Naive thymus-derived CD4-positive, alpha-beta T cell (primary cell): Measurements from ENCODE around the gene NINJ2. TPM values are rescaled to one million over a fixed set of nuclear protein-coding genes. Genes with fewer than 3 reads are reported as not detected.
A peak's percentile ranks its signal among the peaks of the same experiment; 100 is the strongest.
"Not testable (repeated sequence)": the region's sequence is repeated elsewhere in the genome, so short reads cannot be mapped to it uniquely, and the experiment has no call there.

Experiments used
- ATAC-seq: fragments of 150-1000 bp; cut with Tn5 transposase; 2 replicates; pipeline ENCODE4 v1.10.0; 2021; ENCODE audit warnings: mild to moderate bottlenecking, moderate library complexity
- CTCF ChIA-PET: fragments of 350-600 bp; sonication (Branson Sonifier 250); formaldehyde crosslinking; loops from one replicate; lab custom pipeline; 2021; ENCODE audit warnings: antibody characterized with exemption; lab: Charles Lee
- POLR2A ChIA-PET: fragments of 350-600 bp; sonication (Branson Sonifier 250); formaldehyde crosslinking; loops from one replicate; lab custom pipeline; 2021; ENCODE audit warnings: antibody characterized with exemption, inconsistent platforms; lab: Charles Lee
- DNase-seq, 9 donors: peaks; one replicate each; pipeline versions ENCODE4 v3.0.0 to v3.0.0-alpha.2; 2020 to 2022; ENCODE audit warnings: mixed read lengths in 1 of 9
- H3K27ac ChIP-seq: one replicate; pipeline ENCODE4 v1.7.0; 2013; ENCODE audit warnings: mild to moderate bottlenecking, low read depth, low read length, moderate library complexity
- H3K27me3 ChIP-seq, 2 donors: one replicate each; pipeline ENCODE4 v1.7.0; 2013; ENCODE audit warnings: low read length in 2 of 2, mild to moderate bottlenecking in 2 of 2, moderate library complexity in 2 of 2; ENCODE audit not compliant: control insufficient read depth in 2 of 2, insufficient read depth in 2 of 2
- H3K36me3 ChIP-seq, 3 experiments: 1 replicate in 2 of 3; 2 replicates in 1 of 3; pipeline ENCODE4 v1.7.0; 2013; ENCODE audit warnings: low read length in 3 of 3, mild to moderate bottlenecking in 3 of 3, moderate library complexity in 1 of 3; ENCODE audit not compliant: insufficient read depth in 3 of 3, control insufficient read depth in 2 of 3
- H3K4me1 ChIP-seq, 2 donors: one replicate each; pipeline ENCODE4 v1.7.0; 2013; ENCODE audit warnings: low read length in 2 of 2, mild to moderate bottlenecking in 2 of 2, moderate library complexity in 1 of 2; ENCODE audit not compliant: control insufficient read depth in 2 of 2, insufficient read depth in 2 of 2
- H3K4me3 ChIP-seq: 2 replicates; pipeline ENCODE4 v1.7.0; 2013; ENCODE audit warnings: mild to moderate bottlenecking, low read length
- H3K9me3 ChIP-seq, 3 experiments: 1 replicate in 2 of 3; 2 replicates in 1 of 3; pipeline ENCODE4 v1.7.0; 2013; ENCODE audit warnings: low read length in 3 of 3; ENCODE audit not compliant: control insufficient read depth in 2 of 3
- H3K27ac Mint-ChIP-seq, 9 donors: one replicate each; pipeline ENCODE4 v1.8.0; 2020 to 2022; ENCODE audit warnings: mixed read lengths in 9 of 9, mild to moderate bottlenecking in 8 of 9, moderate library complexity in 5 of 9, inconsistent platforms in 2 of 9
- H3K27me3 Mint-ChIP-seq, 5 donors: one replicate each; pipeline ENCODE4 v1.8.0; 2021 to 2022; ENCODE audit warnings: mixed read lengths in 5 of 5, mild to moderate bottlenecking in 1 of 5
- H3K36me3 Mint-ChIP-seq, 5 donors: one replicate each; pipeline ENCODE4 v1.8.0; 2020 to 2022; ENCODE audit warnings: mixed read lengths in 5 of 5, mild to moderate bottlenecking in 3 of 5, inconsistent platforms in 1 of 5
- H3K4me1 Mint-ChIP-seq, 7 donors: one replicate each; pipeline ENCODE4 v1.8.0; 2020 to 2022; ENCODE audit warnings: mixed read lengths in 7 of 7, mild to moderate bottlenecking in 3 of 7, inconsistent platforms in 1 of 7
- H3K4me3 Mint-ChIP-seq, 10 donors: one replicate each; pipeline ENCODE4 v1.8.0; 2020 to 2022; ENCODE audit warnings: mild to moderate bottlenecking in 10 of 10, mixed read lengths in 10 of 10, moderate library complexity in 6 of 10, inconsistent platforms in 2 of 10
- H3K9me3 Mint-ChIP-seq, 11 donors: one replicate each; pipeline ENCODE4 v1.8.0; 2020 to 2022; ENCODE audit warnings: mixed read lengths in 11 of 11, mild to moderate bottlenecking in 4 of 11, inconsistent platforms in 1 of 11, moderate library complexity in 1 of 11
- intact Hi-C, 2 donors: fragments of 100-400 bp; cut with micrococcal nuclease; formaldehyde crosslinking; loops; one replicate each; pipeline ENCODE4 v1.15.1; 2023
- polyA plus RNA-seq, 2 donors: library from polyadenylated mRNA; unstranded; fragments of 300-500 nt; fragmentation: Illumina TruSeq; gene quantifications; one replicate each; pipeline ENCODE4 v1.2.3, GENCODE V29; 2021
- total RNA-seq, 6 experiments: library from RNA in 5 of 6; stranded (reverse) in 5 of 6; gene quantifications; 1 replicate in 5 of 6; 2 replicates in 1 of 6; pipeline ENCODE4 v1.2.3 and lab custom pipeline; 2021 to 2026

The NINJ2 gene
- total and polyA plus RNA-seq, 7 experiments from 2014 or later: 0.84 to 11.2 (median 5.1) TPM

- intact Hi-C loops: loop anchor here (2.0 to 10.0 kb wide), 6 partner anchors 33 to 517 kb away; no protein-coding TSS in a partner anchor
- H3K27me3 Mint-ChIP-seq, H3K36me3 ChIP-seq, H3K9me3 Mint-ChIP-seq, H3K36me3 Mint-ChIP-seq, H3K27ac ChIP-seq, H3K9me3 ChIP-seq, H3K27ac Mint-ChIP-seq, ATAC-seq, H3K27me3 ChIP-seq, H3K4me3 ChIP-seq, DNase-seq: not testable (repeated sequence)
- peaks cover 9 to 31% (median 19%) of the 10 kb centered on the region in 7 donors for H3K4me1 Mint-ChIP-seq
- peaks cover 11 to 16% of the 10 kb centered on the region in 2 donors for H3K4me1 ChIP-seq
- POLR2A ChIA-PET: interaction anchor here (0.5 to 4.4 kb wide), 2 partner anchors 44 to 173 kb away, joined by 5 to 39 read pairs; partner anchors contain the start of gene WNK1
- CTCF ChIA-PET: interaction anchor here (0.5 to 4.3 kb wide), 2 partner anchors 236 to 239 kb away, joined by 4 to 43 read pairs; no protein-coding TSS in a partner anchor
- peak overlapping the region in 1 of 10 donors; percentile 39 for H3K4me3 Mint-ChIP-seq
Observed at GRCh38 chr12:577994-578747, 85.1 kb downstream of the NINJ2 start.

- H3K36me3 ChIP-seq: no peaks in the 10 kb centered on the region
- DNase-seq (peak in 1 of 9 donors; percentile 6), ATAC-seq (no peak)
- H3K9me3 ChIP-seq: no peaks in the 10 kb centered on the region
- no peaks in the 10 kb centered on the region for H3K27me3 ChIP-seq
- Mint-ChIP-seq H3K9me3 (peaks cover 0 to 7% (median 0%) of the 10 kb centered on the region in 11 donors), H3K27ac (peak overlapping the region in 6 of 9 donors; percentile 23 to 85 (median 66)), H3K27me3 (peaks cover 0 to 1% (median 0%) of the 10 kb centered on the region in 5 donors), H3K4me3 (peak overlapping the region in 9 of 10 donors; percentile 14 to 70 (median 49)), H3K4me1 (peaks cover 10 to 38% (median 19%) of the 10 kb centered on the region in 7 donors), H3K36me3 (peaks cover 0 to 13% (median 0%) of the 10 kb centered on the region in 5 donors)
- no peak overlapping the region for H3K27ac ChIP-seq
- intact Hi-C loops: loop anchor here (1.0 to 10.0 kb wide), 10 partner anchors 13 to 518 kb away; no protein-coding TSS in a partner anchor
- H3K4me1 ChIP-seq: peaks cover 11 to 16% of the 10 kb centered on the region in 2 donors
- ChIA-PET POLR2A (interaction anchor here (0.9 to 4.4 kb wide), 5 partner anchors 13 to 231 kb away, joined by 4 to 39 read pairs (median 7); partner anchors contain the start of gene WNK1), CTCF (interaction anchor here (0.6 to 4.5 kb wide), 20 partner anchors 9 to 1012 kb away, joined by 3 to 43 read pairs (median 4); partner anchors contain the start of genes RAD52 and WNK1)
- no peak overlapping the region for H3K4me3 ChIP-seq
Observed at GRCh38 chr12:576615-577110, 86.6 kb downstream of the NINJ2 start.

- Mint-ChIP-seq H3K4me3 (peak overlapping the region; percentile 14 to 70 (median 56)), H3K27me3 (peaks cover 0 to 1% (median 0%) of the 10 kb centered on the region in 5 donors), H3K36me3 (peaks cover 0 to 13% (median 0%) of the 10 kb centered on the region in 5 donors), H3K4me1 (peaks cover 10 to 38% (median 19%) of the 10 kb centered on the region in 7 donors), H3K27ac (peak overlapping the region in 7 of 9 donors; percentile 44 to 89 (median 76)), H3K9me3 (peaks cover 0 to 7% (median 0%) of the 10 kb centered on the region in 11 donors)
- Histone ChIP-seq H3K4me1 (peaks cover 11 to 16% of the 10 kb centered on the region in 2 donors), H3K36me3 (no peaks in the 10 kb centered on the region), H3K27me3 (no peaks in the 10 kb centered on the region), H3K27ac (no peak overlapping the region), H3K9me3 (no peaks in the 10 kb centered on the region), H3K4me3 (no peak overlapping the region)
- ChIA-PET CTCF (interaction anchor here (0.9 to 4.5 kb wide), 19 partner anchors 8 to 1013 kb away, joined by 3 to 43 read pairs (median 5); partner anchors contain the start of genes RAD52 and WNK1), POLR2A (interaction anchor here (0.5 to 4.4 kb wide), 7 partner anchors 10 to 232 kb away, joined by 3 to 39 read pairs (median 6); partner anchors contain the start of gene WNK1)
- DNase-seq (peak; percentile 63 to 97 (median 83)), ATAC-seq (peak; percentile 99)
- intact Hi-C loops: loop anchor here (1.0 to 10.0 kb wide), 10 partner anchors 13 to 519 kb away; no protein-coding TSS in a partner anchor
Observed at GRCh38 chr12:575948-576614, 87.2 kb downstream of the NINJ2 start.

- no peaks in the 10 kb centered on the region for H3K27me3 ChIP-seq
- ATAC-seq (no peak), DNase-seq (peak in 1 of 9 donors; percentile 23)
- Mint-ChIP-seq H3K4me3 (peak overlapping the region in 1 of 10 donors; percentile 7), H3K9me3 (peaks cover 0 to 7% (median 0%) of the 10 kb centered on the region in 11 donors), H3K36me3 (peaks cover 0 to 10% (median 0%) of the 10 kb centered on the region in 5 donors), H3K27ac (peak overlapping the region in 3 of 9 donors; percentile 65 to 85 (median 66)), H3K4me1 (peaks cover 8 to 38% (median 19%) of the 10 kb centered on the region in 7 donors), H3K27me3 (peaks cover 0 to 1% (median 0%) of the 10 kb centered on the region in 5 donors)
- H3K27ac ChIP-seq: no peak overlapping the region
- no peaks in the 10 kb centered on the region for H3K9me3 ChIP-seq
- no peaks in the 10 kb centered on the region for H3K36me3 ChIP-seq
- intact Hi-C loops: loop anchor here (5.0 to 10.0 kb wide), 3 partner anchors 37 to 520 kb away; no protein-coding TSS in a partner anchor
- H3K4me1 ChIP-seq: peaks cover 13 to 22% of the 10 kb centered on the region in 2 donors
- no peak overlapping the region for H3K4me3 ChIP-seq
- POLR2A ChIA-PET: interaction anchor here (0.6 to 4.4 kb wide), 7 partner anchors 9 to 261 kb away, joined by 3 to 39 read pairs (median 6); partner anchors contain the start of gene WNK1
- CTCF ChIA-PET: interaction anchor here (0.6 to 4.5 kb wide), 13 partner anchors 11 to 377 kb away, joined by 3 to 43 read pairs (median 4); partner anchors contain the start of genes RAD52 and WNK1
Observed at GRCh38 chr12:575129-575502, 88.1 kb downstream of the NINJ2 start.

GRCh38 chr12:574475-575128, 88.6 kb downstream of the NINJ2 start:
- DNase-seq (peak in 1 of 9 donors; percentile 4), ATAC-seq (no peak)
- Histone ChIP-seq H3K4me3 (no peak overlapping the region), H3K4me1 (peaks cover 15 to 25% of the 10 kb centered on the region in 2 donors), H3K27ac (no peak overlapping the region), H3K9me3 (no peaks in the 10 kb centered on the region), H3K36me3 (no peaks in the 10 kb centered on the region), H3K27me3 (no peaks in the 10 kb centered on the region)
- CTCF ChIA-PET: interaction anchor here (1.1 to 4.5 kb wide), 7 partner anchors 11 to 378 kb away, joined by 3 to 43 read pairs (median 6); partner anchors contain the start of gene WNK1
- H3K9me3 Mint-ChIP-seq: peaks cover 0 to 7% (median 0%) of the 10 kb centered on the region in 11 donors
- peaks cover 0 to under 1% (median 0%) of the 10 kb centered on the region in 5 donors for H3K27me3 Mint-ChIP-seq
- peaks cover 11 to 40% (median 23%) of the 10 kb centered on the region in 7 donors for H3K4me1 Mint-ChIP-seq
- peak overlapping the region in 3 of 9 donors; percentile 23 to 85 (median 65) for H3K27ac Mint-ChIP-seq
- intact Hi-C loops: loop anchor here (5.0 to 10.0 kb wide), 3 partner anchors 38 to 520 kb away; no protein-coding TSS in a partner anchor
- no peak overlapping the region for H3K4me3 Mint-ChIP-seq
- POLR2A ChIA-PET: interaction anchor here (0.5 to 4.4 kb wide), 3 partner anchors 177 to 279 kb away, joined by 3 to 39 read pairs (median 4); partner anchors contain the start of gene WNK1
- H3K36me3 Mint-ChIP-seq: peaks cover 0 to 10% (median 0%) of the 10 kb centered on the region in 5 donors
